ENCODE measurements around the gene KDM4B. TPM values are rescaled to one million over a fixed set of nuclear protein-coding genes. Genes with fewer than 3 reads are reported as not detected.

KDM4B gene
- total and polyA plus RNA-seq, 2 donors from 2014 or later, result 6.6 to 35.7 TPM

DNA sequence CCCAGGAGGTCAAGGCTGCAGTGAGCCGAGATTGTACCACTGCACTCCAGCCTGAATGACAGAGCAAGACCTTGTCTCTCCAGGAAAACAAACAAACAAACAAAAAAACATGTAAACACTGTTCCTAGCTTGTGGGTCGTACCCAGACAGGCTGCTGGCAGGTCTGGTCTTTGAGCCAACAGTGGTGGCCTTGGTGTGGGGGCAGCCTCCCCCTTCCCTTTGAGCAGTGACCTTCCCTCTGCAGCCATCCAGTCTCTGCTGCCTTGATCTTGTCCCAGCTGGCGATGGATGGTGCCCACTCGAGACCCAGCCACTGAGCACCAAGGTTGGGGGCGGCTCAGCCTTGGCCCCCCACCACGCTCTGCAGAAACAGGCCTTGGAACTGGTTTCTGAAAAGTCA, 143.3 kb downstream of the KDM4B start:
- H3K9ac ChIP-seq (ENCODE audit: low read length in 3 of 3), result no peak overlapping the region
- H3K27me3 ChIP-seq (ENCODE audit: control insufficient read depth, insufficient read depth, low read length), result no peaks in the 10 kb centered on the region
- TF ChIP-seq, protein P1, sequence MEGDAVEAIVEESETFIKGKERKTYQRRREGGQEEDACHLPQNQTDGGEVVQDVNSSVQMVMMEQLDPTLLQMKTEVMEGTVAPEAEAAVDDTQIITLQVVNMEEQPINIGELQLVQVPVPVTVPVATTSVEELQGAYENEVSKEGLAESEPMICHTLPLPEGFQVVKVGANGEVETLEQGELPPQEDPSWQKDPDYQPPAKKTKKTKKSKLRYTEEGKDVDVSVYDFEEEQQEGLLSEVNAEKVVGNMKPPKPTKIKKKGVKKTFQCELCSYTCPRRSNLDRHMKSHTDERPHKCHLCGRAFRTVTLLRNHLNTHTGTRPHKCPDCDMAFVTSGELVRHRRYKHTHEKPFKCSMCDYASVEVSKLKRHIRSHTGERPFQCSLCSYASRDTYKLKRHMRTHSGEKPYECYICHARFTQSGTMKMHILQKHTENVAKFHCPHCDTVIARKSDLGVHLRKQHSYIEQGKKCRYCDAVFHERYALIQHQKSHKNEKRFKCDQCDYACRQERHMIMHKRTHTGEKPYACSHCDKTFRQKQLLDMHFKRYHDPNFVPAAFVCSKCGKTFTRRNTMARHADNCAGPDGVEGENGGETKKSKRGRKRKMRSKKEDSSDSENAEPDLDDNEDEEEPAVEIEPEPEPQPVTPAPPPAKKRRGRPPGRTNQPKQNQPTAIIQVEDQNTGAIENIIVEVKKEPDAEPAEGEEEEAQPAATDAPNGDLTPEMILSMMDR (IDR thresholded peaks at IDR 0.05; ENCODE audit: borderline replicate concordance, extremely low read depth, insufficient read depth), result no peak
- intact Hi-C loops (cut with DNase I), result no loop called here
- H3K4me1 ChIP-seq (ENCODE audit: control insufficient read depth in 2 of 3, insufficient read depth in 2 of 3, low read depth in 1 of 3, low read length in 3 of 3), result peaks cover 0 to 3% (median 0%) of the 10 kb centered on the region in 3 donors
- no peaks in the 10 kb centered on the region for H3K9me3 ChIP-seq (ENCODE audit: control insufficient read depth in 2 of 3, insufficient read depth in 1 of 3, low read length in 3 of 3)
- H3K4me3 ChIP-seq (ENCODE audit: low read length in 3 of 3), result no peak overlapping the region
- peaks cover 0 to 7% (median 6%) of the 10 kb centered on the region in 3 donors for H3K36me3 ChIP-seq (ENCODE audit: control insufficient read depth in 2 of 3, insufficient read depth in 3 of 3, low read length in 3 of 3)
- H3K27ac ChIP-seq (ENCODE audit: low read depth in 2 of 2, low read length in 2 of 2), result no peak overlapping the region
- FAIRE-seq (no peak), DNase-seq (no peak)

DNA sequence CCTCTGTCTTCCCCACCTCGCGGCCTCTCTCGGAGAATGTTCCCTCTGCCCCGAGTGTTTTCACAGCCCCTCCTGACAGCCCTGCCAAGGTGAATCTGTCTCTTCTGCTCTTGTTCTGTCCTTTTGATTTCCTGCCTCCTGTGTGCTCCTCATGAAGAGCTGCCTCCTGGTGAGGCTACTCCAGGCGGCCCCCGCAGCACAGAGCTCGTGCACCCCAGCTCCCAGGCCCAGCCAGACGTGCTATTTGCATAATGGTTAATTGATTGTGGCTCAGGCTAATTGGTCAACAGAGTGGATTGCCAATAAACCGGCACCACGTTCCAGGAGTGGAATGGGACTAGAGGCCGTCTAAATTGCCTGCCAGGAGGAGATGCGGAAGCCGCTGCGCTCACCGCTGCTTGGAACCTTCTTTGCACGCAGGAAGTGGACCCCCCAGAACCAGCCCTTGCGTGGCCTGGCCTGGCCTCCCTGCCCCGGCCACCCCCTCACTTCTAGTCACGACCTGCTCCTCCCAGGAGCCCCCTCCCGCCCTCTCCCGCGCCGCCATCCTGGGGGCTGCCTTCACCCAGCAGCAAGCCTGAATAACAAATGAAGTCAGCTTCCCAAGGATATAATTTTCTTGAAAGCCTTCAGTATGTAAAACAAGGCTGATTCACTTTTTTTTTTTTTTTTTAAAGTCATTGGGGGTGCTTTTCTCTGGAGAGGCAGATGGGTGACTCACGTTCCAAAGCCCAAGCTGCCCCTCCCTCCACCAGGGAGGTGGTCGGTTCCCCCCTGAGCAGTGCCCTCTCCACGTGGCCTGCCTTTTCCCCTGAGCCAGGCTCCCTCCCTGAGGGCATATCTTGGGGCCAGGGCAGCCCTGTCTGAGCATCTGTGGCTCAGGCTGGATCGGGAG, 144.0 kb downstream of the KDM4B start:
- peaks cover 0 to 3% (median 0%) of the 10 kb centered on the region in 3 donors for H3K4me1 ChIP-seq (ENCODE audit: control insufficient read depth in 2 of 3, insufficient read depth in 2 of 3, low read depth in 1 of 3, low read length in 3 of 3)
- H3K27me3 ChIP-seq (ENCODE audit: control insufficient read depth, insufficient read depth, low read length), result no peaks in the 10 kb centered on the region
- no peak overlapping the region for H3K27ac ChIP-seq (ENCODE audit: low read depth in 2 of 2, low read length in 2 of 2)
- no peaks in the 10 kb centered on the region for H3K9me3 ChIP-seq (ENCODE audit: control insufficient read depth in 2 of 3, insufficient read depth in 1 of 3, low read length in 3 of 3)
- TF ChIP-seq, protein P1 (IDR thresholded peaks at IDR 0.05; ENCODE audit: borderline replicate concordance, extremely low read depth, insufficient read depth), result no peak
- H3K9ac ChIP-seq (ENCODE audit: low read length in 3 of 3), result no peak overlapping the region
- intact Hi-C loops (cut with DNase I), result no loop called here
- DNase-seq (no peak), FAIRE-seq (no peak)
- H3K36me3 ChIP-seq (ENCODE audit: control insufficient read depth in 2 of 3, insufficient read depth in 3 of 3, low read length in 3 of 3), result peaks cover 0 to 7% (median 6%) of the 10 kb centered on the region in 3 donors
- no peak overlapping the region for H3K4me3 ChIP-seq (ENCODE audit: low read length in 3 of 3)

DNA sequence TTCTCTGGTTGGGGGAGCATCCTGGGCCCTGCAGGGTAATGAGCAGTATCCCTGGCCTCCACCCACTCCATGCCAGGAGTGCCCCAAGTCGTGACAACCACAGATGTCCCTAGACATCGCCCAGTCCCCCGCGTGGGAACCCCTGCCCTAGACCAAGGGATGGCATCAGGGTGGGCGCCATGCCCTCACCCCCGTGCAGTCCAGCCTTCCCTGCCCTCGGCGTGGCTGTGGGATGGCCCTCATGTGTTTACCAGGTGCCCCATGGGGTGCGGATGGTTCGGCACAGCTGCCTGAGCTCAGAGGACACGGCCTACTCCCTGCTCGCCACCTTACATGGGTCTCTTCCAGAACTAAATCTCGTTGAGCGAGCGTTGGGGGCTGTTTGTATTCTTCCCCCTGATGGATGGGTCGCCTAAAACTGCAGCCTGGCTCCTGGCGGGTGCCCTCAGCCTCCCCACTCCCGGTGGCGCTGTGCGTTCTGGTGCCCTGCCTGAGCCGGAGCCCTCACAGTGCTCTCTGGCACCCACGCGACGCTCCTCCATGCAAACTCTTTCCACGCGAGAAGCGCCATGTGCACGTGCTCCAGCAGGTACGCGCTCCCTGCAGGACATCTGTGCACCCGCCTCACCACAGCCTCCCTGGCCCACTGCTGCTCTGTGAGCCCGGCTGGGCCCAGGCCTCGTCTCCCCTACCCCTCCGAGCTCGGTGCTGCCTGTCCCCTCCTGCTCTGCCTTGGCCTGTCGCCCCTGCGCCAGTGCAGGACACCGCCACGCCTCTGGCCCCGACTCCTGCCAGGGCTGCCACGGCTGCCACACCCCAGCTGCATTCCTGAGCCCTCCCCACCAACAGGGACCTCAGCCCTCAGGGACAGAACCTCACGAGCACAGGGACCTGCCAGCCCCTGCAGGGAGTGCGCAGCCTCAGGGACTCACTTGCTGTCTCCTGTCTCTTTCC, 145.0 kb downstream of the KDM4B start:
- intact Hi-C loops (cut with DNase I), result no loop called here
- peaks cover 0 to 7% (median 6%) of the 10 kb centered on the region in 3 donors for H3K36me3 ChIP-seq (ENCODE audit: control insufficient read depth in 2 of 3, insufficient read depth in 3 of 3, low read length in 3 of 3)

More for the DNA sequence above, 145.0 kb downstream of the KDM4B start:
- H3K27me3 ChIP-seq (ENCODE audit: control insufficient read depth, insufficient read depth, low read length), result no peaks in the 10 kb centered on the region
- H3K9me3 ChIP-seq (ENCODE audit: control insufficient read depth in 2 of 3, insufficient read depth in 1 of 3, low read length in 3 of 3), result no peaks in the 10 kb centered on the region
- H3K4me3 ChIP-seq (ENCODE audit: low read length in 3 of 3), result no peak overlapping the region
- no peak overlapping the region for H3K9ac ChIP-seq (ENCODE audit: low read length in 3 of 3)
- no peak for FAIRE-seq
- TF ChIP-seq, protein P1 (IDR thresholded peaks at IDR 0.05; ENCODE audit: borderline replicate concordance, extremely low read depth, insufficient read depth), result no peak
- peaks cover 0 to 3% (median 0%) of the 10 kb centered on the region in 3 donors for H3K4me1 ChIP-seq (ENCODE audit: control insufficient read depth in 2 of 3, insufficient read depth in 2 of 3, low read depth in 1 of 3, low read length in 3 of 3)
- no peak for DNase-seq
- H3K27ac ChIP-seq (ENCODE audit: low read depth in 2 of 2, low read length in 2 of 2), result no peak overlapping the region
